Stimulated activated CD8-positive, alpha-beta memory T cell treated with anti-CD3 and anti-CD28 coated beads, Interleukin-7, amount 100 ng/mL, for 4 hours (primary cell): ENCODE results near the gene IFRD2.
"Not testable (repeated sequence)": the region's sequence is repeated elsewhere in the genome, so short reads cannot be mapped to it uniquely, and the experiment has no call there.

Source experiments
- DNase-seq, 2 donors: peaks; one replicate each; pipeline ENCODE4 v3.0.0-alpha.2; 2020; ENCODE audit warnings: low read depth in 2 of 2

IFRD2 gene

GRCh38 chr3:50268276-50268675 is 24.0 kb downstream of the IFRD2 start:
- DNase-seq = no peak

GRCh38 chr3:50267280-50267913 is 24.8 kb downstream of the IFRD2 start:
- DNase-seq = no peak

- no peak for DNase-seq
These were observed 25.4 kb downstream of the IFRD2 start for GRCh38 chr3:50266836-50267235.

- no peak for DNase-seq
These were observed 26.2 kb downstream of the IFRD2 start for GRCh38 chr3:50266017-50266416.

GRCh38 chr3:50265571-50265970 is 26.7 kb downstream of the IFRD2 start:
- DNase-seq = no peak

- DNase-seq = no peak
These were observed 27.2 kb downstream of the IFRD2 start for GRCh38 chr3:50264964-50265485.

GRCh38 chr3:50264383-50264963 is 27.8 kb downstream of the IFRD2 start:
- no peak for DNase-seq

GRCh38 chr3:50263478-50264382 is 28.5 kb downstream of the IFRD2 start:
- no peak for DNase-seq

- DNase-seq = no peak
These were observed 29.5 kb downstream of the IFRD2 start for GRCh38 chr3:50262778-50263177.

GRCh38 chr3:50262200-50262599 is 30.0 kb downstream of the IFRD2 start:
- DNase-seq = not testable (repeated sequence)

- DNase-seq = no peak
These were observed 30.7 kb downstream of the IFRD2 start for GRCh38 chr3:50261505-50261904.

GRCh38 chr3:50260942-50261441 is 31.2 kb downstream of the IFRD2 start:
- no peak for DNase-seq

- DNase-seq = peak; percentile 44 to 76
These were observed 31.9 kb downstream of the IFRD2 start for GRCh38 chr3:50260027-50260941.

- no peak for DNase-seq
These were observed 32.7 kb downstream of the IFRD2 start for GRCh38 chr3:50259432-50260026.

- DNase-seq = no peak
These were observed 33.2 kb downstream of the IFRD2 start for GRCh38 chr3:50258979-50259378.

- no peak for DNase-seq
These were observed 34.1 kb downstream of the IFRD2 start for GRCh38 chr3:50258029-50258680.

- no peak for DNase-seq
These were observed 35.0 kb downstream of the IFRD2 start for GRCh38 chr3:50256978-50257890.

GRCh38 chr3:50255251-50255615 is 37.0 kb downstream of the IFRD2 start:
- no peak for DNase-seq

GRCh38 chr3:50254577-50255250 is 37.5 kb downstream of the IFRD2 start:
- no peak for DNase-seq
